Suppressor macrophage treated with lipopolysaccharide for 4 hours (primary cell): ENCODE data around the gene INSC.
A peak's percentile ranks its signal among the peaks of the same experiment; 100 is the strongest.

Source experiments
- DNase-seq: peaks from one replicate; pipeline ENCODE4 v3.0.0-alpha.2; 2020

The INSC gene

DNA sequence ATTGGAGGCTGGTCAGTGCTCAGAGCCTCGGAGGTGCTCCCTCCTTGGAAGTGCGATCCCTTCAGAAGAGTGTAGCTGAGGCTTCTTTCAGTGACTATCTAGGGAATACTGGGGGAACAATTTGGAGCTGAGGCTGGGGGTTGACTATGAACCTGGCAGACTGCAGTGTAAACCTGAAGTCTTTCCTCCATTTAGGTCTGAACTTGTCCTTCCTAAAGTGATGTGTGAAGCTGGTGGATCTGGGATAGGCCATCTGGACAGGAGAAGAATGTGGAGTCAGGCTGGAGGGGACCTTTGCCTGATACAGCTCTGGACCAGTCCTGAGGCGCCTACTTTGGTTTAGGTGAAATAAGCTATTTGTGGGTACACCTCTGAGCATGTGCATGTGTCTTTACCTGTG lies 3.5 kb upstream of the INSC start:
- no peak for DNase-seq

DNA sequence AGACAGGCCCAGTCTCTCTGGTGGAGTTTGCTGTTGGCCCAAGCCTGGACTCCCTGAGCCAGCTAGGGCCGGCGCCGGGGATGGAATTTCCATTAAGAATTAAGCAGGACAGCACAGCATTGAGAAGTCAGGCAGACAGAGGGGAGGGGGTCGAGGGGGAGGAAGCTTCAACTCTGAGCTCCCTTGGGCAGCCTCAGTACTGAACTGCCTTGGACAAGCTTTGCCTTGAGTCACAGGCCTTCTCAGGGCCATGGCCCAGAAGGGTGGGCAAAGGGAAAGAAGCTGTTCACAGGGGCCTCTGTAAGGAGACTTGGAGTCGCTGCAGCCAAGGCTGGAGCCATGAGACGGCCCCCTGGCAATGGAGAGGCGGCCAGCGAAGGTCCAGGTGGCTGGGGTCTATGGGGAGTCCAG lies 2.6 kb upstream of the INSC start:
- no peak for DNase-seq

DNA sequence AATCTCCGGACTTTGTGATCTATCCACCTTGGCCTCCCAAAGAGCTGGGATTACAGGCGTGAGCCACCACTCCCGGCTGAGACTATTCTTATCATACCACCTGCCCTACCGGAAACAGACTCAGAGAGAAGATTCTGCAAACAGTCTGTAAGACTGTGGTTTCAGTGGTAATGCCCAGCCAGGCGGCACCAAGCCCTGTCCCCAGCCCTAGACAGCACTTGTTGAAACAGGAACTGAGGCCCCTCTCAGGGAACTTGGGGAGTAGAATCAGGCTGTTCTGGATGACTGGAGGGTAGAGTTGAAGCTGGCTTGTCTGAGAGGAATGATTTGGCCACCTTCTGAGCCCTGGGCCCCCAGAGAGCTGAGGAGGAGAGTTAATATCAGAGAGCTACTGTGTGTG lies 1.3 kb upstream of the INSC start:
- DNase-seq, result peak; percentile 12

DNA sequence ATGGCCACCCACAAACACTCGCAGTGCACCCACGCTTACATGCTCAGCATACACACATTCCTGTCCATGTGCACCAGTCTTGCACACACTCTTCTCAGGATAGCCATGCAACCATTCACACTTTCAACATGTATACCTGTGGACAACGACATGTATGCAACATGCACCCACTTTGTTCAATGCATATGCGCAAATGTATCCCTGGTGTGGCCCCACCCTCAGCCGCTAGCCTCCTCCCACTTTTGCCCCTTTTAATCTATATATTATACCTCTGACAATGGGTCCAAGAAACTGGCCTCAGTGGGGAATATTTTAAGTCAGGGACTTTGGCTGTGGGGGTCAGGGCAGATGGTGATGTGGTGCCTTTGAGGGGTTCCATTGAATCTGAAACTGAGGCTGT lies 963 bp downstream of the INSC start:
- no peak for DNase-seq

DNA sequence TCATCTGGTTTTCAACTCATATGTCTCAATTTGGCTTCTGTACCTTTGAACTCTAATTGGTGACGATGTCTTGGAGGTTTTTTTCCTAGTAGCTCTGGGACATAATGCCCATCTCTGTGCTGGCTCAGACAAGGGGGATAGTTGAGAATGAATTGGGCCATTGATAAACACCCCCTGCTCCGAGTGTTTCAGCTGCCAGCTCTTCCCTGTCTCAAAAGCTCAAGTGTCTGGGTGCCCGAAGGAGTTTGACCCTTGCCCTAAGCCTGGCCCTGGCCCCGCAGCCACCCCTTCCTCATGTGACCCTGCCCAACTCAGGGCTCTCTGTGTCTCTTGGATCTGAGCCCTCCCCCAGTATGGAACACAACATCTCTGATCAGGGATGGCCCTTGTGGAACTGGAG lies 3.0 kb downstream of the INSC start:
- no peak for DNase-seq

DNA sequence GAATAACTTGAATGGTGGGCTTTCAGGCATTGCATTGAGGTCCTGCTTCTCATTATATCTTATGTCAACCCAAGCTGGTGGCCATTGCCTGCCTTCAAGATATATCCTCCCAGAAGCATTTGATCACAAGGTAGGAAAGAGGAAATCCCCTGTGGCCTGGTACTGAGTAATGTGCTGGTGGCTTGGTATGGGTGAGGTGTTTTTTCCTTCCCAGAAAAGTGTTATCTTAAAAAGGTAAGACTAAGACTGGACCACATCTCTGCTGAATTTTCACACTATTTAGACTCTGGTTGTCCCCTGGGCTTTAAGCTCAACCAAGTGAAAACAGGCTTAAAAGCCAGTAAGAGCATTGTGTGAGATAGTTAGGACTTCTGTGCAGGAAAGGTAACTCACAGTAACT lies 3.7 kb downstream of the INSC start:
- no peak for DNase-seq

DNA sequence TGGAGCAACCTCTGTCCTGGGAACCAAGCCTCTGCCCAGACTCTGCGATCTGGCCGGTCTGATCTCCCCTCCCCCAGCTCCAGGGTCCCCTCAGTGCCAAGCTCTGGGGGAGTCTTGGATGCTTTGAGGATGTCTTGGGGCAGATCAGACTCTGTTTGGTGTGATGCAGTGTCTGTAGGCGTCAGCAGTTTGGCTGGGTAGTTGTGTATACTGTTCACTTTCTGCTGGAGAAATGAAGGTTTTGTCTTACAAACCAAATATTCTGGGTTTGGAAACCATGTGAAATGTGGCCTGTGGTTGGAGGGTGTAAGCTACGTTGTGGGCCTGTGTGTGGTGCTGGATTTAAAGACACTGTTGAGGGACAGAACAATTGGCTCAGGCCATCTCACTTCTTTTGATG lies 4.6 kb downstream of the INSC start:
- no peak for DNase-seq

DNA sequence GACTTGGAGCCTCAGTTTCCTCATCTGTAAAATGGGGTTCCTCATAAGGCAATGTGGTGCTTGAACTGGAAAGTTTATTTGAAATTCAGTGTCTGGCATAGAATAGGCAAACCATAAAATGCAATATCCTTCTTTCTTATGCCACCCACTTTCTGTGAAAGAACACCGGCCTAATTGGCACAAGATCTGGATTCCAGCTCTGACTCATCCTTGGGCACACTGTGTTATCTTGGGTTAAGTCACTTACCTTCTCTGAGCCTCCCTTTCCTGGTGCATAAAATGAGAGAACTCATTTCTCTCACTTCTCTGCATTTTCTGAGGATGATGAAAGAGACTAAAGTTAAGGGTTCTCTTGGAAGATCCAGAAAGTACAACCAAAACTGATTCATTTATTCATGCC lies 5.1 kb downstream of the INSC start:
- no peak for DNase-seq

DNA sequence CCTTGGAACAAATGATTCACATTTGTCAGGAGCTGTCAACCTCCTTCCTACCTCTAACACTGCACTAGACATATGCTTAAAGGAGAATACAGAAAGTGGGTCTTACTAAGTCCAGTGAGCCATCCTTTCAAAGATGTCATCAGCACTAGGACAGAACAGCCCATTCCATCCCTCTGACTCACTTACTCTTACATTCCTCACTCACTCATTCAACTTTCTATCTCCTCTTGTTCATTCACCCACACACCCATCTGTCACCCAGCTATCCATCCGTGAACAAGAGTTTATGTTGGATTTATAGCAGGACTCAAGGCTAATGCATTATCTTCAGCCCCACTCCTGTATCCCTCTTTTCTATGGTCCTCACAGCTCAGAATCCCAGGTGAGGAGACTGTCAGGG lies 9.1 kb downstream of the INSC start:
- DNase-seq, result no peak

DNA sequence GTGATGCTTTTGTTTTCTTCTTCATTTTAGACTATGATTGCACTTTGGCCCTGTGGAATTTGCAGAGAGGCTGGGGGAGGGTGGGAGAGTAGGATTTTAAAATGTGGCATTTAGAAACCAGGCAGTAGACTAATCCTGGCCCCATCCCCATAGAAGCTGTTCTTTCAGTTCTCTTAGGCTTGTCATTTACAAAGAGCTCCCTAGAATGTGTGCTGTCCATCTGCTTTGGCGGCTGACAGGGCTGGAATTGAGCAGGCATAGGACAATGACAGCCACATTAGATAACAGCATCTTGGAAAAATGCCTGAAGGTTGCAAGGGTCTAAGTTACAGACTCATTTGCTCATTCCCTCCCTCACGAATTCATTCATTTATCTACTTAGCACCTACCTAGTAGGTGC lies 9.8 kb downstream of the INSC start:
- DNase-seq, result no peak

DNA sequence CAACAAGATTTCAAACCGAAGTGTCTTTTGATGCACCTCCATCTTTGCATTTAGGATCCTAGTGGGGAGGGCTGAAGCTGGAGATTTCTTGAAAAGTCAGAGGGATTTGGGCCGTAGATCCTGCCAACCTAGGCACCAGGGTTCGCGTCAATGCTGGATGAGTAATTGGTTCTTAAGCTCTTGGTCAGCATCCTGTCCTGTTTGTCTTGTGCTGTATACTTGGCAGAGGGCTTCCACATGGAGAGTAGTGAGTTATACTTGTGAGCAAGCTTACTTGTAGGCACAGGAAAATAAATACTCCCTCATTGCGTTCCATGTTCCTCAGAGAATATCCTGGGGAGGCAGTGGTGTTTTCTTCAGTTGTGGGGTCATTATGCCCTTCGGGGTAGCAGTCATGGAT lies 12.6 kb downstream of the INSC start:
- no peak for DNase-seq

DNA sequence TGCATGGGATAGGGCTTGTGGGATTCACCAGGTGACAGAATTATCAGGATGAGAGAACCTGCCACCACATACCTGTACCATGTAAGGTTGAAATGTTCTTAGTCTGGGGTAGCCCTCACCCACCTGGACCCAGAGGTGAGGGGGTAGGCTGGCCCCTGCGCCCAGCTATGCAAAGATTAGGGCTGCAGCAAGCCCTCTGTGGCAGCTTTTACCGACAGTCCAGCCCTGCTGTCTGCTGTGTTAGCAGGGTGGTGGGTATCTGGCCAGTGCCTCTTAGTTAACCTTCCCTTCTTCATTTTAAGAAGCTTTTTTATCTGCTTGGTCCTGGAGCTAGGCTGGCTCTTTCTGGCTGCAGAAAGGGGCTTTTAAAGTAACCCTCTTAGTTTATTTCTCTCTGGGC lies 13.9 kb downstream of the INSC start:
- DNase-seq, result no peak

DNA sequence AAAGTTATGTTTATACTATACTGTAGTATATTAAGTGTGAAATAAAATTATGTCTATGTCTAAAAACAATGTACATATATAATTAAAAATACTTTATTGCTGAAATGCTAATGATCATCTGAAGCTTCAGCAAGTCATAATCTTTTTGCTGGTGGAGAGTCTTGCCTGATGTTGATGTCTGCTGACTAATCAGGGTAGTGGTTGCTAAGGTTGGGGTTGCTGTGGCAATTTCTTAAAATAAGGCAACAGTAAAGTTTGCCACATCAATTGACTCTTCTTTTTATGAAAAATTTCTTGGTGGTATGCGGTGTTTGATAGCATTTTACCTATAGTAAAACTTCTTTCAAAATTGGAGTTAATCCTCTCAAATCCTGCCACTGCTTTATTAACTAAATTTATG lies 21.4 kb downstream of the INSC start:
- no peak for DNase-seq

DNA sequence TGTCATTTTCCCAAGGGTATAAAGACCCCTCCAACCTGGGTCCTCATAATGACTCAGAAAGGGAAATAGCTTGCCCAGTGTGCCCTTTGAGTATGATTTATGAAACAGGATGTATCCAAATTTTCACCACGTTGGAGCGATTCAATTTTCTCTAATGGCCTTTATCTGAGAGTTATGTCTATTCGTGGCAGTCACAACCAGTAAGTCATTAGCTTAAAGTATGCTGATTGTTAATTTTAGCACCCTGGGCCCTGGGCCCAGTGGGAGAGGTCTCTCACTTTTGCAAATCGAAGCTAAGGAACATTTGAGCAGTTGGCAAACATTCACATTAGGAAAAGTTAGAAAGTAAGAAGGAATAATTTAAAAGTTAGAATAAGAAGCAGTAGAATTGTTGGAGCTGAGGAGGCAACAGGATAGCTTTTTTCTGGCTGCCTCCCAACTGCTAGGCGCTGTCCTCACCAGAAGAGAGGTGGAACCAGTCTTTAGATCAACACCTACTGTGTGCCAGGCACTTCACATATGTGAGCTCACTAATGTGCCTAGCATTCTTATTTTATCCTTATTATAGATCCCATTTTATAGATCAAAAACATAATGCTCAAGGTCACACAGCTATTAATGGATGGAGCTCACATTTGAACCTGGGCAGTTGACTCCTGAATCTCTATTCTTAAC lies 24.5 kb downstream of the INSC start:
- no peak for DNase-seq

DNA sequence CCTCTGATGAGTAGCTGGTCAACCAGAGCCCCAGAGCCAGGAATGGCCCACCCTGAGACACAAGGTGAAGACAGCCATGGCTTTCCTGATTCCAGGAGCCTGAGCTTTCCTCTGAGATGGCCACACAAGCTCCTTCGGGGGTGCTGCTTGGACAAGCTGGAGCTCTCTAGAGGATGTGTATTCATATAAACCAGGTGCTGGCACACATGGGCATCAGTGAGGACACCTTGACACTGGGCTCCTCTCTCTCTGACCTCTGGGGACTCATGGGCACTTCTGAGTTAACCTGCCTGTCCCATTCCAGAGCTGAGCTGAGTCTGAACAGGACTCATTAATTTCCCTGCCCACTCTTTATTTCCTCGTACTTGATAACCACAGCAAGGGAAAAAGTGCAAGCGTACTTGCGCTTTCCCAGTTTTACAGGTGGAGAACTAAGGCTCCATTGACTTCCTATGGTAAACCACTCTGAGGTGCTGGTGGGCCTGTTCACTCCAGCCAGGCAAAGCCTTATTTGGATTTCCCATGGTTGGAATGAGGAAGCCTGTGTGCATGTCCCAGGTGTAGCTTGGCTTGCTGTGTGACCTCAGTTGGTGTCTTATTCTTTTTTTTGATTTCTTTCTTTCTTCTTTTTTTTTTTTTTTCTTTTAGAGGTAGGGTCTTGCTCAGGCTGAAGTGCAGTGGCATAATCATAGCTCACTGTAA lies 25.4 kb downstream of the INSC start:
- no peak for DNase-seq

DNA sequence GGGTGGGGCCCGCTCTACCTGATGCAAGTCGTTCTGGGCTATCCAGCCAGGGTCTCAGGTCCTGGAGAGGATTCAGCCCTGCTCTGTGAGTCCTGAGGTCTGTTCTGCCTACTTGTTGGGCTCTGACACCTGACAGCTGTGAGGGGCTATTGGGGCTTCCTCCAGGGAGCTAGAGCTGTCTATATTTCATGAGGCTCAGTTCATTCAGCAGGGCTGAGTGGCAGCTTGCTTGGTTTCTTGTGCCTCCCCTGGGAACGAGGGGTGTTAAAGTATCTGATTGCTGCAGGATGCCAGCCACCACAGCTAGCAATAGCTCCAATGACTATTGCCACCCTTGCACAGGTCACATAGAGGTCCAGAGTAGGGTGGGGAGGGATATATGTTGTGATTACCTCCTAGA lies 26.7 kb downstream of the INSC start:
- DNase-seq, result no peak

DNA sequence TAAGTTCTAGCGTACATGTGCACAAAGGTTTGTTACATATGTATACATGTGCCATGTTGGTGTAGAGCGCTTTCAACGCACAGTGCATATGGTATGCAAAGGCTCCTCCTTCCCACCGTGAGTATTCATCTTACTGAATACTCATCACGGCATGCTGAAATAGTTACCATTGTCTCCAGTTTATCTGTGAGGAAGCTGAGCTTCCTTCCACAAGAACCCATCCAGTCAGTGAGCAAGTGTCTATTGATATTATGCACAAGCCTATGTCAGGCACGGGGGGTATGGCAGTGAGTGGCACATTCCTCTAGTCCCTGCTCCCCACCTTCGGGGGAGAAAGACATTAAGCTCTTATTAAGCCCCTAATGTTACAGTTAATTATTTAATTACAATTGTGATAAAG lies 28.1 kb downstream of the INSC start:
- no peak for DNase-seq

DNA sequence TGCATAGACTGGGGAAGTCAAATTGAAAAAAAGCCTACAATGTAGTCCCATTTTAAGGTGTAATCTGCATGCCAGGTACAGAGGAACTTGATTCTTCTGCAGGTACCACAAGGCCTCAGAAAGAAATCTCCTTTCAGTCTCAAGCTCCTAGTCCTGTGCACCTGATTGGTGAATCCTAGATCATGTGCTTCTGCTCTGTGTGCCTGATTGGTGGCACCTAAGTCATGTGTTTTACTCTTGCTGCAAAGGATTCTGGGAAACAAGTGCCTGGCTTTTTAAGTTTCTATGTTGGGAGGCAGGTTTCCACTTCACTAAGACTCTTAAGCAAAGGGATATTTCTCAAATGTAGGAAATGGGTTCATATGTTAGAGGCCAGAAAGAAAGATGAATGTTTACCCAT lies 29.1 kb downstream of the INSC start:
- no peak for DNase-seq

DNA sequence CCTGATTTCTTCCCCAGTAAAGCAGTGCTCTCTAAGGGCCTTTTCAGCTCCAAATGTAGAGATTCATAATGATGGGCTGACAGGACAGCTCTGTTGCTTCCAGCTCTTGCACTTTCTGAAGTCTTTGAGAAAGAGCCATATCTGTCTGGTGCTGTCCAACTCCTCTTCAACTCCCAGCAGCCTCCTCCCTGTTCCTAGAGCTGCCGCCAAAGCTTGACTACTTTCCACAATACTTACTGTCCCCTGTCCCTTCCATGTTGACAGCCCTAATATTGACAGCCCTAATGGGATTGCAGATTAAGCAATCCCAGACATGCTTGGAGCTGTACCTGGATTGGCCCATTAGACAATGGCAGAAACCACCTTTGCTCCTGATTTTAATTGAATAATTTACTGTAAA lies 29.6 kb downstream of the INSC start:
- no peak for DNase-seq

DNA sequence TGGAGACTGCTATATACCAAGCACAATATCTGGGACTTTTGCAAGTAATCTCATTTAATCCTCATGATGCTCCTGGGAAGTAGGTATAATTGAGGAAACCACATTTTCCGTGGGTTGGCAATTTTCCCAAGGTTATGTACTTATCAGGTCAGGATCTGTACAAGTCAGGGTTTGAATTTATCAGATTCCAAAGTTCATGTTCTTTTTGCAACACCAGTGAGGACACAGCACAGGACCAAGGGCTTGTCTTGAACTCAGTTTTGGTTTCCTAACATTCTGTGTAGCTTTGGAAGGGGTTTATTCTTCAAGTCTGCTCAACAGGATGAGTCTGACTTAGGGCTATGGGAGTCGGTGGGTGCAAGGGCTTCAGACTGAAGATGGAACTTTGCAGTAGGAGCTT lies 30.4 kb downstream of the INSC start:
- DNase-seq, result no peak

DNA sequence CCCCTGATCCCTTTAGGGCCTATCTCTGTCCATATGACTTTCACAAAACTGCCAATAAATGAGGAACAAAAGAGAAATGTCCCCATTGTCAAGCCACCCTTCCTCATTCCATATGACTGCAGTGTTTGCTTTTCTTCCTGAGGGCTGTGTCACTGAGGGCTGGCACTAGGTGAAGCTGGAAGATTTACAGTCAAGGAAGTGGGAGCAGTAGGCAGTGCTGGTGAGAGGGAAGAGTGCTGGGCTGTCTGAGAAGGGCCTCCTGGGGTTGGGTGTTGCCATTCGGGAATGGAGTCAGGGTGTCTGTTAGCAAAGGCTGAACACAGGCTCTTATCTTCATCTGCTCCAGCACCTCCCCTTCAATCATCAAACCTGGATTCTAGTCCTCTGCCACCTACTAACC lies 30.9 kb downstream of the INSC start:
- DNase-seq, result peak; percentile 12

DNA sequence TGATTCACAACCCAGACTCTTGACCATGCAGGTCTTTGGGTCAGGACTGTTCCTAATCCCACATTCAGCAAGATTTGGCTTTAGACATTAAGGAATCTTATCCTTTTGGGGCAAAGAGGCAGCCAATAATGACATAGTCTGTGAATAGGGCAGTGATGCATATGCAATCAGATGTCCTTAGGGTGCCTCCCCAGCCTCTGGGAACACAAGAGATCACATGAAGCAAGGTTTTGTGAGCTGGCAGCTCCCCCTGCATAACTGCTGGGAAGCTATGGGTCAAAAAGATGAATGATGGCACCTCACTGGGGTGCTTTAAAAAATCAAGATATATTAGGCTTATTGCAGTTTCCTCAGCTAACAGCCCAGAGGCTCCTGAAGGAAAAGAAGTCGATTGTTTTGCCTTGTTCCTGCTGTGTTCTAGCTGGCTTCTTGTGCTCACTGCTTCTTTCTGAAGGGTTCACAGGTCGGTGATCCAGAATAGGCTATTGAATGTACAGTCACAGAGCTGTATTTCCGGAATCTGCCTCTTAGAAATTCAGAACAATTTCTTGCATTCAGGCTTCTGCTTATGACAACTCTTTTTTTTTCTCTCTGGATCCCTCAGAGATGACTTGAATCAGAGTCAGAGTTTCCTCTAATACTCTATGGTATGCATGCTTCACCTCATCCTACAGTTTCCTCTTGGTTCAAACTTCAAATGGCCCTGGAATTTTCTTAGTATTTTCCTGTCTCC lies 31.7 kb downstream of the INSC start:
- no peak for DNase-seq

DNA sequence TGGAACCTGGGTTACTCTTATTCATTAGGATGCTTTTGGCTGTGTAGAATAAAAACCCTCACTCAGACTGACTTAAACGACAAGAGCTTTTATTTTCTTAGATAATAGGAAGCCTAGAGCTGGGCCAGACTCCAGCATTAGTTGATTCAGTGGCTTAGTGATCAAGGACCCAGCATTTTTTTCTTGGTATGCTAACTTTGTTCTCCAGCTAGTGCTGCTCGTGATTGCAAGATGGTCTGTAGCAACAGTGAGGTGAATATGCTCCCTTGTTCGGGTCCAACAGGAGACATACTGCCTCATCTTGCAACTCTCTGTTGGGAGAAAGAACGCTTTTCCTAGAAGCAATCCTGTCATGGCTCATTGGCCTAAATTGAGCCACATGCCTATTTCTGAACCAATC lies 33.4 kb downstream of the INSC start:
- no peak for DNase-seq

DNA sequence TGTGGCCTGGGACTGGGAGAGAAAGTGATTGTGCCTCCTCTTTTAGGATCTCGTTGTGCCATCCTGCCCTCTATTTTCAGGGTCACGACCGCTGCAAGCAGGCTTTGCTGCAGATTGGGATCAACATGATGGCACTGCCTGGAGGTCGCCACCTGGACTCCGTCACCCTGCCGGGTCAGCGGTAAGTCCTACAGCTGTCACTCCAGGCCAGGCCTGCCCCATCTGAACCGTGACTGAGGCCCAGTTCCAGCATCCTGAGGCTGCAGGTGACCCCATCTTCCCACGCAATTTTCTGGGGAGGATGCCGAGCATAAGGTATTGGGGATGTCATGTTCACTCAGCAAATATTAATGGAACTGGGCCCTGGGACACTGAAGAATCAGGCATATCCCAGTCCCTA lies 34.3 kb downstream of the INSC start:
- DNase-seq, result no peak

DNA sequence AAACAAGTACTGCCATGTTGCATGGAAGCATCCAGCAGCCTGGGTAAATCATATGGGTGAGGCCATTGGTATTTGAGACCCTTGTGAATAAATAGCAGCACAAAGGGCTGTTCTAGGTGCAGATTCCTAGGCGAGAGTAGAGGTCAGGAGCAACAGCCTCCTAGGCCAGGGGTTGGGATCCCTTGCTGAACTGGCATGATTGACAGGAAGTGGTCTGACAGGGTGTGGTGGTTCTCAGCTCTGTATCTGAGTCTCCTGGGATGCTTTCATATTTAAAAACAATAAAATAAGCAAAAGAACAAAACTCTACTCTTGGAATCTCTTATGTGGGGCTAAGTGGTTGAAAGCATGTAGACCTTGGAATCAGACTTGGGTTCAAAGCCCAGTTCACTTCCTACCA lies 35.8 kb downstream of the INSC start:
- no peak for DNase-seq
